PFSK-1 (cell line): ENCODE results near the gene CCDC191.

ENCODE experiments used
- FOXP2 ChIP-seq: optimal IDR thresholded peaks from 2 replicates; pipeline ENCODE3; 2011; ENCODE audit warnings: borderline replicate concordance, control low read depth, inconsistent platforms; ENCODE audit not compliant: insufficient read depth; ENCODE audit errors: extremely low read length, extremely low read depth
- POLR2AphosphoS5 ChIP-seq: IDR thresholded peaks from 2 replicates; pipeline ENCODE4 v1.6.1; 2012; ENCODE audit warnings: low read depth, mild to moderate bottlenecking, control low read depth, low read length, moderate library complexity
- REST ChIP-seq, 2 experiments: IDR thresholded peaks; 2 replicates each; pipeline versions ENCODE4 v1.6.1 to v1.8.0; 2011 to 2012; ENCODE audit warnings: low read depth in 2 of 2, low read length in 2 of 2, control low read depth in 1 of 2, inconsistent platforms in 1 of 2, mild to moderate bottlenecking in 1 of 2, moderate library complexity in 1 of 2; ENCODE audit not compliant: insufficient read depth in 1 of 2
- SIN3A ChIP-seq: IDR thresholded peaks from 2 replicates; pipeline ENCODE4 v1.6.1; 2012; ENCODE audit warnings: mild to moderate bottlenecking, low read length, moderate library complexity, borderline replicate concordance; ENCODE audit not compliant: insufficient read depth
- TAF1 ChIP-seq: IDR thresholded peaks from 2 replicates; pipeline ENCODE4 v1.6.1; 2012; ENCODE audit warnings: low read length, control low read depth, borderline replicate concordance; ENCODE audit not compliant: insufficient read depth

DNA sequence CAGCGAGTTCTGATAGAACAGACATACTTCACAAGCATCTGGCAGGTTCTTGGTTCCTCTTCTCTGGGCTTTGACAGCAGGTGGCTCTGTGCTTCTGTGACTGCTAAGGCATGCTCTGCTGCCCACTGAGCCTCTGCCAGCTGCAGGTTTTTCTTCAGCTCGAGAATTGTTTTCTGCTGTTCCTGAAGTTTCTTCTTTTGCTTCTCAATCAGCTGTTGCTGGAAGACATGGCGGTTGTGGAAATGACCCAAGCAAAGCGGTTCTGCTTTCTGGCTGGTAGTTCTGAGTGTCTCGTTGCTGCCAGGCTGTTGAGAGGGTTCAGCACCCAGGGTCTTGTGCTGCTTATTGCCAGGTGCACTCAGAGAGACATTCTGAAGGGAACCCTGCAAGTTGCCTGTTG lies 50.8 kb downstream of the CCDC191 start:
- TF ChIP-seq POLR2AphosphoS5 (no peak), TAF1 (no peak), FOXP2 (no peak), SIN3A (no peak), REST (IDR thresholded peaks at IDR 0.05; ENCODE audit: insufficient read depth in 1 of 2, low read depth in 2 of 2, low read length in 2 of 2) (no peak)
